NCI-H128 (cell line): ENCODE measurements around the gene GPHA2.

Source experiments
- DNase-seq: peaks from one replicate; lab custom pipeline; 2025; ENCODE audit not compliant: unreplicated experiment; lab: John Stamatoyannopoulos, UW

The GPHA2 gene

GRCh38 chr11:64892411-64892831 is 43.3 kb downstream of the GPHA2 start:
- DNase-seq = no peak

DNA sequence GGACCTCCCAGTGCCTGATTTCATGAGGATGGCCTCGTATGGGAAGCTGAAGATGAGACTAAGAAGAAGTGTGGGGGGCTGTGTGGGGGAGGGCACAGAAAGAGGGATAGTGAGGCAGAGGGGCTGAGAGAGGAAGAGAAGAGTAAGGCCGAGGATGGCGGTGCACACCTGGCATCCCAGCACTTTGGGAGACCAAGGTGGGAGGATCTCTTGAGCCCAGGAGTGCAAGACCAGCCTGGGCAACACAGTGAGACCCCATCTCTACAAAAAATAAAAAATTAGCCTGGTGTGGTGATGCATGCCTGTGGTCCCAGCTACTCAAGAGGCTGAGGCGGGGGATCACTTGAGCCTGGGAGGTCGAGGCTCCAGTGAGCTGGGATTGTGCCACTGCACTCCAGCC is 43.8 kb downstream of the GPHA2 start:
- no peak for DNase-seq

GRCh38 chr11:64891215-64891848 is 44.4 kb downstream of the GPHA2 start:
- DNase-seq = no peak

DNA sequence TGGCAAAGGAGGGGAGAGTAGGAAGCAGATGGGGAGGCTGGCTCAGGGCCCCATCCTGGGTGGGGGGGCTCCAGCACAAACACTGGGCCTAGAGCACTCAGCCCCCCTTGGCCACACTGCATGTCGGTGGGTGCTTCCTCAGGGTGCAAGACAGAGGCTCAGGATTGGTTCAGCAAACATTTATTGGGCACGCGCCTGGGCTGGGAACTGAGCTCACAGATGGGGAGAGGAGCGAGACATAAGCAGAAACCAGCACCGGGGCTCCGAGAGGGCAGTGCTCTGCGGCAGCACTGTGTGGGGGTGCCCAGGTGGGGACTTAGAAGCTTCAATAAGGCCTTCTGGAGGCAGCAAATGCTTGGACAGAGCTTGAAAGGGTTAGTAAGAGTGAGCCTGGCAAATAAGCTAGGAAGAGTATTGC is 45.2 kb downstream of the GPHA2 start:
- DNase-seq = no peak

DNA sequence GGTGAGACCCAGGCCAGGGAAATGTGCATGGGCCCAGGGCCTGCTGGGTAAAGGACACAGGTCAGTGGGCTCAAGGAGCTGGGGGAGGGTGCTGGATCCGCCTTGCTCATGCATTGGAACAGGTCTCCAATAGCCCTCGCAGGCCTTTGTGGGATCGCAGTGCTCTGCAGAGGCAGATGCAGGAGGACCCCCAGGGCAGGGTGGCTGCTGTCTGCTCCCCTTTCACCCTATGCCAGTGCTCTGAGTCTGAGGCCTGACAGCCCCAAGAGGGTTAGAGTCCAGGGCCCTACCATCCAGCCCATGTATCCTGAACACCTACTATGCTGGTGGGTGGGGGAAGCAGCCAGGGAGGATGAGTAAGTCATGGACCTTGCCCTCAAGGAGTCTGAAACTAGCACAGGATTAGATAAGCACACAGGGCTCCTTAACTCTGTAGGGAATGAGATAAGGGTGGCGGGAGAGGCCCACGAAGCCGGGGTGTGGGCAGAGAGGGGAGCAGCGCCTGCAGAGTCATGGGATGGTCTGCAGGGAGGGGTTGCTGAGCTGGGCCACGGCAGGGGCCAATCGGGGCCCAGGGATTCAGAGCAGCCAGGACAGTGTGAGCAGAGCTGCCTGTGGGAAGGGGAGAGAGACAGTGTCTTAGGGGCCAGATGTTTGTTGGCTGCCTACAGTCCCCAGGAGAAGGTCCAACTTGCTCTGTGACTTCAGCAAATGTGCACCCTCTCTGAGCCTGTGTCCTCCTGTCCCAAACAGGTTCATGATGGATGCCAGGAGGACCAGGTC is 46.8 kb downstream of the GPHA2 start:
- DNase-seq = no peak

- DNase-seq = no peak
Measured at GRCh38 chr11:64888406-64888728, 47.3 kb downstream of the GPHA2 start.

DNA sequence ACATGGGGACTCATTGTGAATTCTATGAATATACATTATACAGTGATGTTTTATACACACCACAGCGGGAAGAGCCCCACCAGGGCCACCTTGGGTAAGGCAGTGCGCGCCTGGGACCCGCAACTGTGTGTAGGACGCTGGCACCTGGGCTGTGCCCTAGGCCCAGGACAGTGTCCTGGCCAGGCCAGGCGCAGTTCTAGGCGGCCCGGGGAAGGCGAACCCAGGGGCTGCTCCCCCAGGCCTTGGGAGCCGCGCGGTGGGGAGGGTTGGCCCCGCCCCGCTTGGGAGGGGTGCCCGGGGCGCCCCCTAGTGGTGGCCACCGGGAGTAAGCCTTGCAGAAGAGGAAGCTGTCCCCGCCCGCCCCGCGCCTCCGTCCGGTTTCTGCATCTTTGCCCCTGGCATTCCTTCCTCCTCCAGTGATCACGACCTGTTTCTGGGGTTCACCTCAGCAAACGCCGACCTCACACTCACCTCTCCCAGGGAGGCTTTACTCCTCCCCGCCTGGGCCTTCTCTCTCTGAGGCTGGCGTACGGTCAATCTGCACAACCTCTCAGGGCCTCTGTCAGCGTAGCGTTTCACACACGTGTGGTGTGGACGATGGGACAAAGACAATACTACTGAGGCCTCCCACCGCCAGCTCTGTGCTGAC is 47.8 kb downstream of the GPHA2 start:
- DNase-seq = no peak

DNA sequence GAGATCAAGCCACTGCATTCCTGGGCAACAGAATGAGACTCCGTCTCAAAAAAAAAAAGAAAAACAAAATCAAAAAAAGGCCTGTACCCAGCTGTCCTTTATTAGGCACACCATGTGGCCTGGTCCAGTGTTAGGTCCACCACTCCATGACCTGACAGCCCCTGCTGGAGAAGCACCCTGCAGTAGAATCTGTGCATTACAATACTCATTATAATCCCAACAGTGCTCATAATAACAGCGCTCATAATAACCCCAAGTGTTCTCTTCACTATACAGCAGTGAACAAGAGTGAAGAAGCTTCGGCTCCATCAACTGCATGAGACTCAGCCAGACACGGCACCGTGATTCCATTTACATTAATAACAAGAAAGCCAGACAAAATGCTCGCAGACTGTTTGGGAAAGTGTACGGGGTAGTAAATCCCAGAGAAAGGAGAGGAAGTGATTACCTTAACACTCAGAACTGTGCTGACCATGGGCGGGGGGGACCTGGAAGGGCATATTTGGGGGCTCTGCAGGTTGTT is 48.4 kb downstream of the GPHA2 start:
- DNase-seq = no peak

DNA sequence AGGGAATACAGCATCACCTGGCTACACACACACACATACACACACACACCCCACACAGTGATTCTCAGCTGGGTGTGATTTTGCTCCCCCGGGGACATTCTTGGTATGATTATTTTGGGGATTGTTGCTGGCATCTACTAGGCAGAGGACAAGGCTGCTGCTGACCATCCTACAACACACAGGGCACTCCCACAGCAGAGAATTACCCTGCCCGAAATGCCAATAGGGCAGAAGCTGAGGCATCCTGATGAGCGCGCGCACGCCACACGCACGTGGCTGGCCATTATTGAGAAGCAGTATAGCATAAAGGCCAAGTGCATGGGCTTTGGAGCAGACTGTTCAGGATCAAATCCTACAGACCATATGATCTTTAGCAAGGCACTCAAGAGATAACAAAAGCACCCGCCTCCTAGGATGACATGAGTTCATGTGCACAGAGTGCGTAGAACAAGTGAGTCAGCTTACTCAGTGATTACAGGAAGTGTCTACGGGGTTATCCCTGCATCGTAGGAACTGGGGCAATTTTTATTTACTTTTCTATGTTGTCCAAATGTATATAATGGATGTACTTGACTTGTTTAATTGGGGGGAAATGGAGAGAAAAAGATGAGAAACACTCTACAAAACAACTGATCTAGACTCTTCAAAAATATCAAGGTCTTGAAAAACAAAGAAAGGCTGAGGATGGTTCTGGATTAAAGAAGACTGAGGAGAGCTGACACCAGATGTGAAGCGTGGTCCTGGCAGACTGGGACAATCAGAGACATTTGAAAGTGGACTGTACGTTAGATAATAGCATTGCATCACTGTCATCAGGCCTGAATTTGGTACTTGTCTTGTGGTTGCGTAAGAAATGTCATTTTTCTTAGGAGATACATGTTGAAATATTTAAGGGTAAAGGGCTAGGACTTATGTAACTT is 50.1 kb downstream of the GPHA2 start:
- no peak for DNase-seq
